OCI-LY7 (cell line): ENCODE measurements around the gene ULK4. TPM values are rescaled to one million over a fixed set of nuclear protein-coding genes. Genes with fewer than 3 reads are reported as not detected.

Experiments used
- BruUV-seq: library from RNA; stranded (reverse); fragments of 400-500 nt; replicated peaks from 2 replicates; lab custom pipeline; 2021; lab: Mats Ljungman, UMichigan
- CTCF ChIA-PET: fragments of 300-600 bp; sonication (Branson Sonifier 250); formaldehyde crosslinking; loops from one replicate; lab custom pipeline; 2022; ENCODE audit warnings: antibody characterized with exemption; ENCODE audit not compliant: unreplicated experiment; lab: Charles Lee
- POLR2A ChIA-PET: fragments of 300-600 bp; sonication (Branson Sonifier 250); formaldehyde crosslinking; loops from one replicate; lab custom pipeline; 2022; ENCODE audit warnings: antibody characterized with exemption; lab: Charles Lee
- DNase-seq: peaks from one replicate; pipeline ENCODE4 v3.0.0-alpha.2; 2015; ENCODE audit warnings: low spot score
- H2AFZ ChIP-seq: fragments of 200-600 bp; sonication (generic), shearing (Covaris generic); 2 replicates; pipeline ENCODE4 v1.6.1; 2014; ENCODE audit warnings: mild to moderate bottlenecking, antibody characterized with exemption, low read length, moderate library complexity
- H3K27ac ChIP-seq: fragments of 200-600 bp; sonication (generic); 2 replicates; pipeline ENCODE4 v1.5.1; 2014; ENCODE audit warnings: mixed run types, low read depth, mild to moderate bottlenecking, moderate library complexity, low read length, inconsistent platforms; ENCODE audit not compliant: poor library complexity, severe bottlenecking
- H3K36me3 ChIP-seq: fragments of 200-600 bp; sonication (generic); 2 replicates; pipeline ENCODE4 v1.6.1; 2014; ENCODE audit warnings: mild to moderate bottlenecking, antibody characterized with exemption, low read length, moderate library complexity, mixed read lengths; ENCODE audit not compliant: insufficient read depth
- H3K4me1 ChIP-seq: fragments of 200-600 bp; sonication (generic); 2 replicates; pipeline ENCODE4 v1.5.1; 2014; ENCODE audit warnings: mild to moderate bottlenecking, low read length; ENCODE audit not compliant: insufficient read depth, poor library complexity, severe bottlenecking
- H3K4me2 ChIP-seq: fragments of 200-600 bp; sonication (generic); 2 replicates; pipeline ENCODE4 v1.6.1; 2014; ENCODE audit warnings: mild to moderate bottlenecking, low read length
- H3K4me3 ChIP-seq: fragments of 200-600 bp; sonication (generic); 2 replicates; pipeline ENCODE4 v1.5.1; 2014; ENCODE audit warnings: mild to moderate bottlenecking, low read depth, low read length; ENCODE audit not compliant: poor library complexity, severe bottlenecking
- H3K79me2 ChIP-seq: fragments of 200-600 bp; sonication (generic); 2 replicates; pipeline ENCODE4 v1.6.1; 2016; ENCODE audit warnings: low read depth, mild to moderate bottlenecking, low read length, moderate library complexity, mixed read lengths; ENCODE audit not compliant: insufficient read depth
- H3K9me2 ChIP-seq: fragments of 200-600 bp; sonication (generic); 2 replicates; pipeline ENCODE4 v1.6.1; 2016; ENCODE audit warnings: mild to moderate bottlenecking, low read length, mixed read lengths; ENCODE audit not compliant: insufficient read depth
- H3K9me3 ChIP-seq: fragments of 200-600 bp; sonication (generic); 2 replicates; pipeline ENCODE4 v1.6.1; 2014; ENCODE audit warnings: mild to moderate bottlenecking, mixed run types, low read length, mixed read lengths
- H4K20me1 ChIP-seq: fragments of 200-600 bp; sonication (generic); 2 replicates; pipeline ENCODE4 v1.6.1; 2014; ENCODE audit warnings: mild to moderate bottlenecking, antibody characterized with exemption, low read length, moderate library complexity, mixed read lengths; ENCODE audit not compliant: insufficient read depth
- EZH2phosphoT487 ChIP-seq: fragments of 200-600 bp; sonication (generic); IDR thresholded peaks from 2 replicates; pipeline ENCODE4 v1.6.1; 2018; ENCODE audit warnings: low read depth, borderline replicate concordance, mild to moderate bottlenecking, mixed run types, antibody characterized with exemption, low read length, moderate library complexity, mixed read lengths
- intact Hi-C: fragments of 100-400 bp; cut with micrococcal nuclease; formaldehyde crosslinking; loops from one replicate; pipeline ENCODE4 v1.10.0; 2022; ENCODE audit not compliant: unreplicated experiment
- total RNA-seq, 2 experiments: library from RNA; depleted of rRNA in 1 of 2; stranded (reverse); fragments of >200 nt in 1 of 2; shearing (Covaris generic) in 1 of 2; gene quantifications; 2 replicates each; pipeline ENCODE4 v1.2.3, GENCODE V29; 2014 to 2022
- TF ChIP-seq, protein P1 (sequence below): fragments of 200-600 bp; sonication (generic); conservative IDR thresholded peaks from 2 replicates; pipeline ENCODE4 v1.5.1; 2014; ENCODE audit warnings: mild to moderate bottlenecking, antibody characterized with exemption, low read length, moderate library complexity, mixed read lengths

The ULK4 gene
- total RNA-seq, 2 experiments from 2014 or later: 18.9 to 21.0 TPM

DNA sequence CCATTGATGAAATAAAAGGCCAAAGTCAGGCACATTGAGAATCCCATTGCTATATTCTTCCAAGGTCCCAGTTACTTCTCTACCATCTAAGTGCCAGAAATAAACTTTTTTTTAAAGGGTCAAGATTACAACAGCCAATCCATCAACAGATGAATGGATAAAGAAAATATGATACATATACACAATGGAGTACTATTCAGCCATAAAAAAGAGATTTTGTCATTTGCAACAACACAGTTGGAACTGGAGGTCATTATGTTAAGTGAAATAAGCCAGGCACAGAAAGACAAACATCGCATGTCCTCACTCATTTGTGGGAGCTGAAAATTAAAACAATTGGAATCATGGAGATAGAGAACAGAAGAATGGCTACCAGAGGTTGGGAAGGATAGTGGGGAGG, 25.5 kb downstream of the ULK4 start:
- Histone ChIP-seq H3K36me3 (peaks cover 9% of the 10 kb centered on the region; the same call in 1 of the 2 replicates), H3K4me3 (no peak overlapping the region), H2AFZ (no peak overlapping the region), H3K27ac (no peak overlapping the region), H3K9me3 (no peaks in the 10 kb centered on the region), H3K4me1 (no peaks in the 10 kb centered on the region), H4K20me1 (no peaks in the 10 kb centered on the region), H3K9me2 (no peaks in the 10 kb centered on the region), H3K4me2 (no peak overlapping the region), H3K79me2 (no peaks in the 10 kb centered on the region)
- POLR2A ChIA-PET: interaction anchor here (0.6 kb wide), 1 partner anchor 18 kb away, joined by 3 read pairs; no protein-coding TSS in a partner anchor
- CTCF ChIA-PET: no interaction called here
- intact Hi-C loops: no loop called here
- BruUV-seq: no TSS peak
- DNase-seq: no peak
- no peak for TF ChIP-seq EZH2phosphoT487
- TF ChIP-seq, protein P1, sequence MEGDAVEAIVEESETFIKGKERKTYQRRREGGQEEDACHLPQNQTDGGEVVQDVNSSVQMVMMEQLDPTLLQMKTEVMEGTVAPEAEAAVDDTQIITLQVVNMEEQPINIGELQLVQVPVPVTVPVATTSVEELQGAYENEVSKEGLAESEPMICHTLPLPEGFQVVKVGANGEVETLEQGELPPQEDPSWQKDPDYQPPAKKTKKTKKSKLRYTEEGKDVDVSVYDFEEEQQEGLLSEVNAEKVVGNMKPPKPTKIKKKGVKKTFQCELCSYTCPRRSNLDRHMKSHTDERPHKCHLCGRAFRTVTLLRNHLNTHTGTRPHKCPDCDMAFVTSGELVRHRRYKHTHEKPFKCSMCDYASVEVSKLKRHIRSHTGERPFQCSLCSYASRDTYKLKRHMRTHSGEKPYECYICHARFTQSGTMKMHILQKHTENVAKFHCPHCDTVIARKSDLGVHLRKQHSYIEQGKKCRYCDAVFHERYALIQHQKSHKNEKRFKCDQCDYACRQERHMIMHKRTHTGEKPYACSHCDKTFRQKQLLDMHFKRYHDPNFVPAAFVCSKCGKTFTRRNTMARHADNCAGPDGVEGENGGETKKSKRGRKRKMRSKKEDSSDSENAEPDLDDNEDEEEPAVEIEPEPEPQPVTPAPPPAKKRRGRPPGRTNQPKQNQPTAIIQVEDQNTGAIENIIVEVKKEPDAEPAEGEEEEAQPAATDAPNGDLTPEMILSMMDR: no peak

DNA sequence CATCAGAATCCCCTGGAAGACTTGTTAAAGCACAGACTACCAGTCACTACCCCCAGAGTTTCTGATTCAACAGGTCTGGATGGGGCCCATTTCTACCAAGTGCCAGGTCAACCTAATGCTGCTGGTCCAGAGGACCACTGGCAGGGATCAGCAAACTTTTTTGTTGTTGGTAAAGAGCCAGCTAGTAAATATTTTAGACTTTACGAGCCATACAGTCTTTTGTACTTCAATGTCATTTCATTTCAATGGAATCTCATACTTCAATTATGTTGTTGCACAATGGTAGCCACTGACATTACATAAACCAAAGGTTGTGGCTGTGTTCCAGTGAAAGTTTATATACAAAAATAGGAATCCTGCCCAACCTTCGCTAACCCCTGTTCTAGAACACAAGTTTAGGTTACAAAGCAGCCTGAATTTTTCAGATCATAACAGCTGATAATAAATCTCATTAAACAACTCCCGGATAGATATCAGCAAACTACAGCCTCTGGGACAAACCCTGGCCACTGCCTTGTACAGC, 28.7 kb downstream of the ULK4 start:
- Histone ChIP-seq H3K27ac (no peak overlapping the region), H3K4me2 (no peak overlapping the region), H3K4me3 (no peak overlapping the region), H3K9me3 (no peaks in the 10 kb centered on the region), H3K36me3 (peaks cover 9% of the 10 kb centered on the region), H3K79me2 (no peaks in the 10 kb centered on the region), H4K20me1 (no peaks in the 10 kb centered on the region), H3K4me1 (no peaks in the 10 kb centered on the region), H2AFZ (no peak overlapping the region), H3K9me2 (no peaks in the 10 kb centered on the region)
- intact Hi-C loops: no loop called here
- DNase-seq: no peak
- ChIA-PET POLR2A (interaction anchor here (0.5 to 0.6 kb wide), 2 partner anchors 277 to 435 kb away, joined by 5 read pairs; no protein-coding TSS in a partner anchor), CTCF (no interaction called here)
- no peak for TF ChIP-seq EZH2phosphoT487
- BruUV-seq: no TSS peak

DNA sequence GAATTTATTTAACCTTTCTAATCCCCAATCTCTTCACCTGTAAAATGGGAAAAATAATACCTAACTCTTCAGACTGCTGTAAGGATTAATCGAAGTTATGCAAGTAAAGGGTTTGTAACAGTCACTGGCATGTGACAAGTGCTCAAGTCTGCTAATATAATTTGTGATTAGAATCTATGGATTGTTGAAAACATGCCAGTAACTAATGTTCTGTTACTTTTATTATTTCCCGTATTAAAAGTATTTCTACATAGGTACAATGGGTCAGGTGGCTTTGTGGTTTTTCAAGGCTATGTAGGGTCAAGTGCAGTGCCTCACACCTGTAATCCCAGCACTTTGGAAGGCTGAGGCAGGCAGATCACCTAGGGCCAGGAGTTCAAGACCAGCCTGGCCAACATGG, 29.4 kb downstream of the ULK4 start:
- Histone ChIP-seq H3K4me3 (no peak overlapping the region), H3K4me2 (no peak overlapping the region), H3K36me3 (peaks cover 9% of the 10 kb centered on the region), H3K9me2 (no peaks in the 10 kb centered on the region), H3K79me2 (no peaks in the 10 kb centered on the region), H2AFZ (no peak overlapping the region), H4K20me1 (no peaks in the 10 kb centered on the region), H3K4me1 (no peaks in the 10 kb centered on the region), H3K9me3 (no peaks in the 10 kb centered on the region), H3K27ac (no peak overlapping the region)
- no peak for TF ChIP-seq EZH2phosphoT487
- TF ChIP-seq, protein P1: no peak
- DNase-seq: no peak
- BruUV-seq: no TSS peak
- POLR2A ChIA-PET: no interaction called here
- CTCF ChIA-PET: no interaction called here
- intact Hi-C loops: no loop called here
